ENCODE results near the gene POLR1D. TPM values are rescaled to one million over a fixed set of nuclear protein-coding genes. Genes with fewer than 3 reads are reported as not detected.

POLR1D gene
- total RNA-seq, 1 donor from 2014 or later, result 73.5 TPM

GRCh38 chr13:27601803-27602202 lies 19.9 kb upstream of the POLR1D start:
- H3K27ac ChIP-seq (replicated peaks), result no peak overlapping the region
- no peak for DNase-seq
- H3K4me1 ChIP-seq, result peaks cover 75% of the 10 kb centered on the region
- H3K9me3 ChIP-seq (replicated peaks), result no peaks in the 10 kb centered on the region
- H3K27me3 ChIP-seq (ENCODE audit: low read depth), result no peaks in the 10 kb centered on the region
- TF ChIP-seq CTCF (IDR thresholded peaks at IDR 0.05; ENCODE audit: borderline replicate concordance), result no peak
- intact Hi-C loops (cut with micrococcal nuclease), result no loop called here
- H3K36me3 ChIP-seq, result no peaks in the 10 kb centered on the region
- no peak overlapping the region for H3K4me3 ChIP-seq

DNA sequence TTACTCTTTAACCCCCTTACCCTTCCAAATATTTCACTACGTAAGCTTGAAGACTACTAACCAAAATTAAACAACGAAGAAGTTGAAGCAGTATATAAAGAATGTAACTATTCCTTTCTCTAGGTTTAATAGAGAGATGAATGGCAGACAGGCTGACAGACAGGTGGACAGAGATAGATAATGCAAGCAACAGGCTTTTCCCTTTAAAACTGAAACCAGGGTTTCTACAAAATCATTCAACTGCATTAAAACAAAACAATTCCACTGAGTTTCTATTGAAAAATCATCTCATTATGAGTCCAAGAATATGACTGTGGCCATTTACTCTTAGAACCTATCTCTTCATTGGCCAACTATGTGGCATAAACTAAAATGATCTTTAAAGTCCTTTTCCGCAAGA lies 16.6 kb upstream of the POLR1D start:
- H3K27ac ChIP-seq (replicated peaks), result peak overlapping the region; percentile 66

GRCh38 chr13:27605610-27606200 lies 16.0 kb upstream of the POLR1D start:
- no peak for TF ChIP-seq CTCF (IDR thresholded peaks at IDR 0.05; ENCODE audit: borderline replicate concordance)
- peak overlapping the region; percentile 66 for H3K27ac ChIP-seq (replicated peaks)

More for the DNA sequence above, 16.6 kb upstream of the POLR1D start:
- no peak for DNase-seq
- Histone ChIP-seq H3K4me1 (peaks cover 72% of the 10 kb centered on the region), H3K4me3 (no peak overlapping the region), H3K36me3 (no peaks in the 10 kb centered on the region), H3K27me3 (ENCODE audit: low read depth) (no peaks in the 10 kb centered on the region), H3K9me3 (replicated peaks) (no peaks in the 10 kb centered on the region)
- intact Hi-C loops (cut with micrococcal nuclease), result no loop called here
- TF ChIP-seq CTCF (IDR thresholded peaks at IDR 0.05; ENCODE audit: borderline replicate concordance), result no peak

DNA sequence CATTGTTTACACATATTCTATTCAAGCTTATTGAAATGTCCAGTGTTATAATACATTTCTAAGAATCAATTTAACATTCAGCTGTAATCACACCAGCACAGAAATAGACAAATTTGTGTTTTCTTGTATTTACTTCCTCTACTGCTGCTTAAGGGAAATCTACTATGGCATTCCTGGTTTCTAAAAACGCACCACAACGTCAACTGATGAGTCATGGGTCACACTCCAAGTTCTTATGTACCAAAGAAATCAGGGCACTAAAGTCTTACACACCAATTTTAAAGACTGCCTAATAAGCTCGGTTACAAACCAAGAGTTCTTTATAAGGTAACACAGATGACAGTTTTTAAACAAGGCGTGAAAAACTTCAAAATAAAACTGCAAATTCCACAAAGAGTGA lies 14.6 kb upstream of the POLR1D start:
- TF ChIP-seq CTCF (IDR thresholded peaks at IDR 0.05; ENCODE audit: borderline replicate concordance), result no peak
- no peak for DNase-seq
- H3K27ac ChIP-seq (replicated peaks), result peak overlapping the region; percentile 66

More at GRCh38 chr13:27605610-27606200, 16.0 kb upstream of the POLR1D start:
- no peaks in the 10 kb centered on the region for H3K36me3 ChIP-seq
- no peaks in the 10 kb centered on the region for H3K27me3 ChIP-seq (ENCODE audit: low read depth)
- no peak for DNase-seq
- intact Hi-C loops (cut with micrococcal nuclease), result no loop called here
- no peaks in the 10 kb centered on the region for H3K9me3 ChIP-seq (replicated peaks)
- H3K4me1 ChIP-seq, result peaks cover 71% of the 10 kb centered on the region
- H3K4me3 ChIP-seq, result no peak overlapping the region

GRCh38 chr13:27613628-27614027 lies 8.1 kb upstream of the POLR1D start:
- H3K27me3 ChIP-seq (ENCODE audit: low read depth), result no peaks in the 10 kb centered on the region
- intact Hi-C loops (cut with micrococcal nuclease), result no loop called here
- peaks cover 45% of the 10 kb centered on the region for H3K4me1 ChIP-seq
- no peak for DNase-seq
- no peak overlapping the region for H3K4me3 ChIP-seq
- H3K36me3 ChIP-seq, result peaks cover 14% of the 10 kb centered on the region
- peaks cover 15% of the 10 kb centered on the region for H3K9me3 ChIP-seq (replicated peaks)
- H3K27ac ChIP-seq (replicated peaks), result no peak overlapping the region
- TF ChIP-seq CTCF (IDR thresholded peaks at IDR 0.05; ENCODE audit: borderline replicate concordance), result no peak

More for the DNA sequence above, 14.6 kb upstream of the POLR1D start:
- no peaks in the 10 kb centered on the region for H3K9me3 ChIP-seq (replicated peaks)
- intact Hi-C loops (cut with micrococcal nuclease), result no loop called here
- H3K36me3 ChIP-seq, result no peaks in the 10 kb centered on the region
- H3K27me3 ChIP-seq (ENCODE audit: low read depth), result no peaks in the 10 kb centered on the region
- peaks cover 65% of the 10 kb centered on the region for H3K4me1 ChIP-seq
- H3K4me3 ChIP-seq, result peak overlapping the region; percentile 18

Measured in left ventricle myocardium inferior (tissue), 1 donor.